Esophagus mucosa (tissue), 1 donor: ENCODE data around the gene ELF5. TPM values are rescaled to one million over a fixed set of nuclear protein-coding genes. Genes with fewer than 3 reads are reported as not detected.

Experiments
- ATAC-seq: fragments of 200-7000 bp; cut with Tn5 transposase; one replicate; pipeline ENCODE4 v1.9.1; 2020
- total RNA-seq: library from RNA; stranded (reverse); gene quantifications from one replicate; pipeline ENCODE4 v1.2.4, GENCODE V29; 2023
- donor health status: DM: yes; HTN: yes; CAD: no.

The ELF5 gene
- total RNA-seq, 1 donor from 2014 or later = 0.32 TPM

- ATAC-seq = no peak
Measured at GRCh38 chr11:34521265-34521664, 7.7 kb upstream of the ELF5 start.

GRCh38 chr11:34519595-34520235, 6.1 kb upstream of the ELF5 start:
- ATAC-seq = peak; percentile 20

GRCh38 chr11:34516247-34517040, 2.9 kb upstream of the ELF5 start:
- ATAC-seq = no peak

- no peak for ATAC-seq
Measured at GRCh38 chr11:34514597-34514996, 1.0 kb upstream of the ELF5 start.

- peak; percentile 88 for ATAC-seq
Measured at GRCh38 chr11:34512840-34513681, 533 bp downstream of the ELF5 start.

GRCh38 chr11:34510673-34511072, 2.9 kb downstream of the ELF5 start:
- ATAC-seq = no peak

GRCh38 chr11:34510218-34510617, 3.4 kb downstream of the ELF5 start:
- no peak for ATAC-seq

- ATAC-seq = no peak
Measured at GRCh38 chr11:34509336-34509876, 4.2 kb downstream of the ELF5 start.

- ATAC-seq = no peak
Measured at GRCh38 chr11:34508524-34508923, 5.1 kb downstream of the ELF5 start.

- ATAC-seq = no peak
Measured at GRCh38 chr11:34507610-34508009, 6.0 kb downstream of the ELF5 start.

- ATAC-seq = no peak
Measured at GRCh38 chr11:34507156-34507555, 6.4 kb downstream of the ELF5 start.

GRCh38 chr11:34505874-34506273, 7.7 kb downstream of the ELF5 start:
- no peak for ATAC-seq

GRCh38 chr11:34502949-34503348, 10.6 kb downstream of the ELF5 start:
- ATAC-seq = no peak

GRCh38 chr11:34501949-34502348, 11.6 kb downstream of the ELF5 start:
- ATAC-seq = no peak

GRCh38 chr11:34501500-34501899, 12.1 kb downstream of the ELF5 start:
- no peak for ATAC-seq

- no peak for ATAC-seq
Measured at GRCh38 chr11:34499719-34500500, 13.7 kb downstream of the ELF5 start.

- peak; percentile 45 for ATAC-seq
Measured at GRCh38 chr11:34495724-34496377, 17.7 kb downstream of the ELF5 start.

- no peak for ATAC-seq
Measured at GRCh38 chr11:34495239-34495723, 18.3 kb downstream of the ELF5 start.

GRCh38 chr11:34493926-34494595, 19.5 kb downstream of the ELF5 start:
- ATAC-seq = no peak

GRCh38 chr11:34493468-34493867, 20.1 kb downstream of the ELF5 start:
- ATAC-seq = no peak
